Parathyroid adenoma (tissue), 2 donors: ENCODE results near the gene PUM1.
"Not testable (repeated sequence)": the region's sequence is repeated elsewhere in the genome, so short reads cannot be mapped to it uniquely, and the experiment has no call there.

Experiments
- H2AFZ ChIP-seq: fragments of 300-600 bp; sonication (generic); one replicate; pipeline ENCODE4 v1.7.0; 2017; ENCODE audit warnings: antibody characterized with exemption, mild to moderate bottlenecking
- H3K27ac ChIP-seq: fragments of 300-600 bp; sonication (generic); one replicate; pipeline ENCODE4 v1.7.0; 2017
- H3K27me3 ChIP-seq: fragments of 300-600 bp; sonication (generic); one replicate; pipeline ENCODE4 v1.7.0; 2017; ENCODE audit warnings: low read length; ENCODE audit not compliant: control insufficient read depth, insufficient read depth
- H3K36me3 ChIP-seq: fragments of 300-600 bp; sonication (generic); one replicate; pipeline ENCODE4 v1.7.0; 2017; ENCODE audit warnings: low read length; ENCODE audit not compliant: control insufficient read depth, insufficient read depth
- H3K4me1 ChIP-seq: fragments of 300-600 bp; sonication (generic); one replicate; pipeline ENCODE4 v1.7.0; 2017; ENCODE audit warnings: control low read depth
- H3K4me2 ChIP-seq: fragments of 300-600 bp; sonication (generic); one replicate; pipeline ENCODE4 v1.7.0; 2017; ENCODE audit warnings: low read length
- H3K4me3 ChIP-seq: fragments of 300-600 bp; sonication (generic); one replicate; pipeline ENCODE4 v1.7.0; 2017; ENCODE audit warnings: low read depth, low read length
- H3K79me2 ChIP-seq: fragments of 300-600 bp; sonication (generic); one replicate; pipeline ENCODE4 v1.7.0; 2017; ENCODE audit warnings: control low read depth
- H3K9ac ChIP-seq: fragments of 300-600 bp; sonication (generic); one replicate; pipeline ENCODE4 v1.7.0; 2017; ENCODE audit warnings: mild to moderate bottlenecking
- H3K9me3 ChIP-seq: fragments of 300-600 bp; sonication (generic); one replicate; pipeline ENCODE4 v1.7.0; 2017; ENCODE audit warnings: low read length; ENCODE audit not compliant: control insufficient read depth
- CTCF ChIP-seq: fragments of 300-600 bp; sonication (generic); IDR thresholded peaks from one replicate; pipeline ENCODE4 v1.7.0; 2017; ENCODE audit warnings: antibody characterized with exemption, mild to moderate bottlenecking
- donor health status: primary hyperparathyroidism.

PUM1 gene

GRCh38 chr1:31099293-31100032 is 33.9 kb upstream of the PUM1 start:
- Histone ChIP-seq H3K4me2 (no peak overlapping the region), H3K4me3 (no peak overlapping the region), H3K79me2 (no peaks in the 10 kb centered on the region), H3K9me3 (no peaks in the 10 kb centered on the region), H3K9ac (no peak overlapping the region), H3K36me3 (no peaks in the 10 kb centered on the region), H2AFZ (no peak overlapping the region), H3K4me1 (no peaks in the 10 kb centered on the region), H3K27me3 (no peaks in the 10 kb centered on the region), H3K27ac (no peak overlapping the region)
- TF ChIP-seq CTCF = no peak

GRCh38 chr1:31095985-31096384 is 30.5 kb upstream of the PUM1 start:
- Histone ChIP-seq H3K9ac (no peak overlapping the region), H3K4me1 (no peaks in the 10 kb centered on the region), H2AFZ (no peak overlapping the region), H3K36me3 (no peaks in the 10 kb centered on the region), H3K4me2 (no peak overlapping the region), H3K27ac (no peak overlapping the region), H3K79me2 (no peaks in the 10 kb centered on the region), H3K9me3 (no peaks in the 10 kb centered on the region), H3K4me3 (no peak overlapping the region), H3K27me3 (no peaks in the 10 kb centered on the region)
- no peak for TF ChIP-seq CTCF

GRCh38 chr1:31095298-31095981 is 29.9 kb upstream of the PUM1 start:
- H3K4me1 ChIP-seq = no peaks in the 10 kb centered on the region
- H3K27ac ChIP-seq = no peak overlapping the region
- no peaks in the 10 kb centered on the region for H3K27me3 ChIP-seq
- TF ChIP-seq CTCF = no peak
- no peak overlapping the region for H3K9ac ChIP-seq
- H3K4me3 ChIP-seq = no peak overlapping the region
- no peaks in the 10 kb centered on the region for H3K9me3 ChIP-seq
- H2AFZ ChIP-seq = no peak overlapping the region
- H3K4me2 ChIP-seq = no peak overlapping the region
- no peaks in the 10 kb centered on the region for H3K36me3 ChIP-seq
- no peaks in the 10 kb centered on the region for H3K79me2 ChIP-seq

- not testable (repeated sequence) for H3K79me2 ChIP-seq, H3K9me3 ChIP-seq, H3K4me2 ChIP-seq, H3K4me1 ChIP-seq, H3K27me3 ChIP-seq, H3K4me3 ChIP-seq, H3K27ac ChIP-seq, H3K9ac ChIP-seq, H3K36me3 ChIP-seq, H2AFZ ChIP-seq
Observed at GRCh38 chr1:31088081-31088480, 22.6 kb upstream of the PUM1 start.

GRCh38 chr1:31084782-31085569 is 19.5 kb upstream of the PUM1 start:
- H3K27ac ChIP-seq = no peak overlapping the region
- no peaks in the 10 kb centered on the region for H3K79me2 ChIP-seq
- H3K36me3 ChIP-seq = no peaks in the 10 kb centered on the region
- H3K9ac ChIP-seq = no peak overlapping the region
- no peak overlapping the region for H3K4me3 ChIP-seq
- H3K4me2 ChIP-seq = no peak overlapping the region
- no peaks in the 10 kb centered on the region for H3K9me3 ChIP-seq
- no peaks in the 10 kb centered on the region for H3K27me3 ChIP-seq
- no peaks in the 10 kb centered on the region for H3K4me1 ChIP-seq
- H2AFZ ChIP-seq = no peak overlapping the region
- TF ChIP-seq CTCF = no peak
